GM19023 (cell line): ENCODE data around the gene HCK.
A peak's percentile ranks its signal among the peaks of the same experiment; 100 is the strongest.

ENCODE experiments used
- ATAC-seq: cut with Tn5 transposase; IDR thresholded peaks from one replicate; pipeline ENCODE4 v1.9.1; 2021; ENCODE audit warnings: mild to moderate bottlenecking, moderate library complexity; ENCODE audit not compliant: unreplicated experiment

Gene HCK

DNA sequence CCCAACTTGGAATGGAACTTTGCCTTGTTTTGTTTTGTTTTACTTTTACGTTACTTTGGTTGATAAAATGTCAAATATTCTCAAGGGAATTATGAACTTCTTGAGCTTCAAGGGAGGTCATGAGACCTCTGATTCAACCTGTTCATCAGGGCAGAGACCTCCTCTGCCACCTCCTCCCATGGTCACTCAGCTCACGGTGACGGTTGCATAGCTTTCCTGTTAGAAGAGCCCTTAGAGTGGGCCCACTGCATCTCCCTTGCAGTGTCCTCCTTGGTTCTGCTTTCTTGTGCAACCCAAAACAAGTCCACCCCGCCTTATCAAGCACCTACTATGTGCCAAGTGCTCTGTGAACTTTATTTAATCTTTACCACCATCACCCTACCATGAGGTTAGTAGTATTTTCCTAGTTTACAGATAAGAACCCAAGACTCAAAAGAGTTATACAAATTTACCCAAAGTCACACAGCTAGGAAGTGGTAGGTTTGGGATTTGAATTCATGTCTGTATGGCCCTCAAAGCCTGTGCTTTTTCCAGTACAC is 72.9 kb downstream of the HCK start:
- no peak for ATAC-seq

DNA sequence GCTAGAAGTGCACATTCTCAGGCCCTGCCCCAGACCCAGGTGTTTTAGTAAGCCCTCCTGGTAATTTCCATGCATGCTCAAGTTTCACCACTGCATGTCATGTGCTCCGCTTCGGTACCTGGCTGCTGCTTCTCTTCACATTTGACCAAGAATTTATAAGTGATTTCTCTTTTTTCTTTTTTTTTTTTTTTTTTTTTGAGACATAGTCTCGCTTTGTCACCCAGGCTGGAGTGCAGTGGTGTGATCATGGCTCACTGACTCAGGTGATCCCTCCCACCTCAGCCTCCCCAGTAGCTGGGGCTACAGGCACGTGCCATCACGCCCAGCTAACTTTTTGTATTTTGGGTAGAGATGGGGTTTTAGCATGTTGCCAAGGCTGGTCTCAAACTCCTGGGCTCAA is 73.5 kb downstream of the HCK start:
- ATAC-seq: no peak

- ATAC-seq: no peak
These were observed 74.9 kb downstream of the HCK start for GRCh38 chr20:32126919-32127318.

DNA sequence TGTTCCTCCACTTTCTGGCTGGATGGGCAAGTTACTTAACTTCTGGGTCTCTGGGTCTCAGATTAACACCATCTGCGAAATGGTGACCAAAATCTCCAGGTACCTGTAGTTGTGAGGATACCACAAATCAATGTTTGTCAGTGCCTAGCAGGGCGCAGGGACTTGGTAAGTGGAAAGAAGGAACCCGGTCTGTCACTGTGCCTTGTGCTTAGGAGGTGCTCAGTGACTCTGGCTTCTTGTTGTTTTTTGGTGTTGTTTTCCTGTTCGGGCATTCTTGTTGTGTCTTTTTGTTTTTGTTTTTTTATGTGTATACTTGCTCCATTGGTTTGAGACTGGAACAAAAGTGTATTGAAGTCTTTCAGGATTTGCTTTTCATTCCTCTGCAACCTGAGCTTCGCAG is 75.3 kb downstream of the HCK start:
- no peak for ATAC-seq

DNA sequence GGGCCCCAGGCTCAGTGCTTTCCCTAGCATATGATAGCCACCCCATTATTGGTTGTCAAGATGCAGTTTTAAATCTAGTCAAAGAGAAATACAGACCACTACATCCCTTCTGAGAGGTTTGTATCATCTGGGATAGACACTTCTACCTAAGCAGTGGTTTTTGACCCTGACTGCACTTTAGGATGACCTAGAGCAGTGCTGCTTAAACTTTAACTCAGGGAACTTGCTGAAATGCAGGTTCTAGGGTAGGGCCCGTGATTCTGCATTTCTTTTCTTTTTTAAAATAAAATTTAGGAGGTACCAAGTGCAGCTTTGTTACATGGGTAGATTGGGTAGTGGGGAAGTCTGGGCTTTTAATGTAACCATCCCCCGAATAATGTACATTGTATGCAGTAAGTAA is 76.1 kb downstream of the HCK start:
- ATAC-seq: no peak

- ATAC-seq: no peak
These were observed 77.8 kb downstream of the HCK start for GRCh38 chr20:32129863-32130262.

DNA sequence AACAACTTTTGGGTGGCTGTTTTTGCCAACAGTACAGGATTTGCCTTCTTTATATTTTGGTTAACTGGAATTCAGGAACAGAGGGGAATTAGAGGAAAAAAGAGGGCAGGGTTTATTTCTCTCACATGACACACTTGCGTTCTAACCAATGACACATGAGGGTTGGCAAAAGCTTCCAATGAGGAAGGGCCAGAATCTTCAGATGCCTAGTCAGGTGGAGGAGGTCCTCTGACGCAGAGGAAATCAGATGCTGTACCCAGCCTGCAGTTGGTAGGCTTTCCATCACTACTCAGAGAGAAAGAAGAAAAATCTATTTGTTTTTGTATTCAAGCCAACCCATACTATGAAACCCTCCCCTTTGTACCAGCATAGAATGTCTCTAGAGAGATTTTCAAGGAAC is 78.3 kb downstream of the HCK start:
- no peak for ATAC-seq

DNA sequence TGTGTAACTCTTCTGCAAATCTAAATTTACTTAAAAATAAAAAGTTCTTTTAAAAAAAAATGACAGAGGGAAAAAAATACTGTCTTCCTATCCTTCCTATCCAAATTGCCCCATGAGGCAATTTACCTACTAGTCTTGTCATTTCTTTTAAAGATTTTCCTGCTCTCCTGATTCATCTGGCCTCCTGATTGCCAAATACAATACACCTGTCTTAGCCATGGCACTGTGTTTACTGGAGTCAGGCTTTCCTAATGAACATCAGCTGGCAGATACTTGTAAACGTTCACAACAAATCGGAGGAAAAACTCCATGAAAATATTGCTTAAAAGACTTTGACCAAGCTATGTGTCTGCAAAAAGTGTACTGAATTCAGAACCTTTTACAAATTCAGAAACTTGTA is 78.9 kb downstream of the HCK start:
- no peak for ATAC-seq

DNA sequence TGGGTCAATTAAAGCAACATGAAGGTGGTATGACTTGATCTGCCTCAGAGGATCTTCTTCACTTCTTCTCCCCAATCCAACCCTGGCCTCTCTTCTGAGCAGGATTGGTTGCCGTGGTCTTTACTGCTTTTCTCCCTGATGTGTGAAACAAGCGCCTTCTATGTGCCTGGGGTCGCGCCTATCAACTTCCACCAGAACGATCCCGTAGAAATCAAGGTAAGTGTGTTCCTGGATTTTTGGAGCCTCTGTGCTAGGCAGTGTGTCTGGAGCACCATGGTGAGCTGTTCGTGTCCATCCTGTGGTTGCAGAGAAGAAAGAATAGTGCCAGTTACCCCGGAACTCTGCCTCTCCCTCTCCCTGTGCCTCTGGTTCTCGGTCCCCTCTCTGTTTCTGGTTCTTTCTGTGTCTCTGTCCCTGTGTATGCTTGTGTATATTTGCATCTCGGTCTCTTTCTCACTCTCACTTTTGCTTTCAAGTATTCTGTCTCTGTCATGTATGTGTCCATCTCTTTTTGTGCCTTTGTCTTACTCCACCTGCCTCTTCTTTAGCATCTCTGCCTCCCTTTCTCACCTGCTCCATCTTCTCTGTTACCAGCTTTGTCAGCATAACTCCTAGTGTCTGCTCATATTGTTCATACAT is 81.0 kb downstream of the HCK start:
- ATAC-seq: peak; percentile 93

- ATAC-seq: no peak
These were observed 82.0 kb downstream of the HCK start for GRCh38 chr20:32134026-32134425.

- ATAC-seq: no peak
These were observed 84.0 kb downstream of the HCK start for GRCh38 chr20:32135983-32136515.

GRCh38 chr20:32138921-32139320 is 86.9 kb downstream of the HCK start:
- ATAC-seq: no peak

DNA sequence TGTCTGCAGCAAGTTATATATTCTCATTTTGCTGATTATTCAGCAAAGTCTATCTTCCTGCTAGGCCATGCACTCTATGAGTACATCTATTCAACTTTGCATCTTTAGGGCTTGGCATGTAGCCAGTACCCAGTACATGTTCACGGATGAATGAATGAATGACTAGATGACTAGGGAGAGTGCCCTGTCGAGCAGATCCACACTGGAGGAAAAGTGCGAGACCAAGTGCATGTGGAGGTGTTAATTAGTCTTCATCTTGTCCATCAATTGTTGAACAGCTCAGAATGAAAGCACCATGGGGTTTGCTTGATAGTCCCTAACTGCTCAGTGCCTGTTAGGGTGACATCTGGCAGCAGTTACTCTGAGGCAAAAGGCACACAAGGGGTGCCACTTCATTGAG is 87.9 kb downstream of the HCK start:
- ATAC-seq: no peak

GRCh38 chr20:32140603-32141002 is 88.6 kb downstream of the HCK start:
- no peak for ATAC-seq

DNA sequence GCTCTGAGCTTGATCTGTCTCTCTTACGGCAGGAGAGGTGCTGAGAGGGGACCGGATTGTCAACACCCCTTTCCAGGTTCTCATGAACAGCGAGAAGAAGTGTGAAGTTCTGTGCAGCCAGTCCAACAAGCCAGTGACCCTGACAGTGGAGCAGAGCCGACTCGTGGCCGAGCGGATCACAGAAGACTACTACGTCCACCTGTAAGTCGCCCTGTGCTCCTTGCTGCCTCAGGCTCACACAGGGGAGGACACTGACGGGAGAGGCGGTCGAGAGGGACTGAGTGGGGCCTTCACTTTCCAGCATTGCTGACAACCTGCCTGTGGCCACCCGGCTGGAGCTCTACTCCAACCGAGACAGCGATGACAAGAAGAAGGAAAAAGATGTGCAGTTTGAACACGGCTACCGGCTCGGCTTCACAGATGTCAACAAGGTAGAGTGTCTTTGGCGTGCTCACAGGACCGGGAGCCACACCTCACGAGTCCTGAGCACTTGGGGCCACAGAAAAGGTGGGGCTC is 89.5 kb downstream of the HCK start:
- no peak for ATAC-seq

DNA sequence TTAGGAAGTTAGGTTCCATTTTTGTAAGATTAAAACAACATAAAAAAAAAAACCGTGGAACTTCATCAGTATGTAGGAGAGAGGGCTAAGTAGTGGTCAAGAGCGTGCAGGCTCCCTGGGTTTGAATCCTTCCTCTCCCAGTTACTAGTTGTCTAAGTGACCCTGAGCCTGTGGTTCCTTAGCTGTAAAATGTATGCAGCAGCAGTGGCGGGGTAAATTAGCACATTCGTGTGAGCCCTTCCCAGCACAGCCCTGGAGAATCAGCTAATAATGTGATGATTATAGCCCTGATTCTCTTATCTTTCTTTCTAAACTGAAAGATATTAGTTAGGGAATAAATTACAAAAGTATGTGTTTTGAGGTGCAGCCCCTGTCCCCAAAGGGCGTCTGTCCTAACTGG is 90.0 kb downstream of the HCK start:
- no peak for ATAC-seq

DNA sequence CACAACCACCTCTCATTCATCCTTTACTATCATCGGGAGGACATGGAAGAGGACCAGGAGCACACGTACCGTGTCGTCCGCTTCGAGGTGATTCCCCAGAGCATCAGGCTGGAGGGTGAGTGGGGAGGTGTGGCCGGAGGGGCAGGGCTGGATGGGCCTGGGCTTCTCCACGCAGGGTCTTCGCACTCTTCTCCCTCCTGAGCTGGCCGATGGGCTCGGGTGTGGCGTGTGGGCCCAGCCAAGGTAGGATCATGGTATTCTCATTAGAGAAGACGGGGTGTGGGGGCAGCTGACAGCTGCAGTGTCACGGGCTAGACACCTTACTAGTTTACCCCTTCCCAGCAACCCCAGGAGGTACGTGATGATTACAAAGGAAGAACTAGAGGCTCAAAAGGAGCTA is 90.9 kb downstream of the HCK start:
- ATAC-seq: no peak

DNA sequence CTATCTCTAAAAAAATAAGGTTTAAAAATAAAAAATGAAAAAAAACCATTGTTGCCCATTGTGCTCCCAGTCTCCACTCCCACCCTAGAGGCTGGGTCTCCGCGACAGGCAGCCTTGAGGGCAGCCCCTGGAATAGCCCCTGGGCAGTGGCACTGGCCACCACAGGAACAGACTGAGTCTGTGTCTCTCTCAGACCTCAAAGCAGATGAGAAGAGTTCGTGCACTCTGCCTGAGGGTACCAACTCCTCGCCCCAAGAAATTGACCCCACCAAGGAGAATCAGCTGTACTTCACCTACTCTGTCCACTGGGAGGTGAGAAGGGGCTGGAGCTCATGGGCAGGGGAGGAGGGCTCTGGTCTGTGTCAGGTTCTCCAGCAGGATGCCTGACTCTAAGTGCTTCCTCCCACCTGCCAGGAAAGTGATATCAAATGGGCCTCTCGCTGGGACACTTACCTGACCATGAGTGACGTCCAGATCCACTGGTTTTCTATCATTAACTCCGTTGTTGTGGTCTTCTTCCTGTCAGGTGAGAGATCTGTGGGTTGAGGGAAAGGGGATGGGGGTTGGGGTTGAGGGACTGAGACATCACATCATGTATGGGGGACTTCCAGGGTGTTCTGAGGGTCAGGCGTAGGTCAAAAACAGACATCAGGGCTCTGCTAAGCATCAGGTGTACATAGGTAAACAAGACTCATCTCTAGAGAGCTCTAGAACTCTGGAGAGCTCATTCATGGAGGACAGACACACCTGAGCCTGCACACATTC is 93.0 kb downstream of the HCK start:
- no peak for ATAC-seq

DNA sequence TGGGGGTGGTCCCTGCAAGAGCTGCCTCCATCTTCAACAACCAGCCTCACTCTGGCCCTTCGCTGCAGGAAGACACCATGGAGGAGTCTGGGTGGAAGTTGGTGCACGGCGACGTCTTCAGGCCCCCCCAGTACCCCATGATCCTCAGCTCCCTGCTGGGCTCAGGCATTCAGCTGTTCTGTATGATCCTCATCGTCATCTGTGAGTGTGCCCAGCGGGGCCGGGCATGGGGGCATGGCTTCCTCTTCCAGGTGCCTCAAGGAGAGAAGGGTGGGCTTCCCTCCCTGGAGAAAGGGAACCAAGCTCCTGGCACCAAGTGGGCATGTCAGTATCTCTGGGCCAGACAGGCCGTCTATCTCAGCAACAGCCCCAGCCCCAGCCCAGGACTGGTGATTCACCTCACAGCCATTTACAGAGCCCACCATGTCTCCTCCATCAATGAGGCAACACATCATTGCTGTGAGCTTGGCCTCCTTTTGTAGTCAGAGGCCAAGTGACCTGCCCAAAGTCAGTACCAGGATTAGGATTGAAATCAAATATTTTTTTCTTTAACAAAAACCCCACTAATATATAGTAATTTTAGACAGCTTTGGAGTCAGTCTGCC is 97.6 kb downstream of the HCK start:
- no peak for ATAC-seq

GRCh38 chr20:32150291-32150848 is 98.3 kb downstream of the HCK start:
- ATAC-seq: no peak
